A673 (cell line): Measurements from ENCODE around the gene FAM227B. TPM values are rescaled to one million over a fixed set of nuclear protein-coding genes. Genes with fewer than 3 reads are reported as not detected.

Experiments
- BruUV-seq: library from RNA; stranded (reverse); fragments of 400-500 nt; replicated peaks from 2 replicates; lab custom pipeline; 2021; lab: Mats Ljungman, UMichigan
- CTCF ChIA-PET: fragments of 300-600 bp; sonication (Branson Sonifier 250); formaldehyde crosslinking; loops from one replicate; lab custom pipeline; 2022; ENCODE audit warnings: antibody characterized with exemption; lab: Charles Lee
- POLR2A ChIA-PET: fragments of 300-600 bp; sonication (Branson Sonifier 250); formaldehyde crosslinking; loops from one replicate; lab custom pipeline; 2022; ENCODE audit warnings: antibody characterized with exemption; ENCODE audit not compliant: low non-redundant PET; lab: Charles Lee
- DNase-seq: peaks from one replicate; pipeline ENCODE4 v3.0.0-alpha.2; 2015; ENCODE audit warnings: low spot score
- H3K27ac ChIP-seq: fragments of 200-600 bp; sonication (generic); 2 replicates; pipeline ENCODE4 v1.5.1; 2016; ENCODE audit warnings: mixed run types, low read depth, mild to moderate bottlenecking, mixed read lengths, antibody characterized with exemption, low read length; ENCODE audit not compliant: poor library complexity, severe bottlenecking
- H3K27me3 ChIP-seq: fragments of 200-600 bp; sonication (generic); replicated peaks from 2 replicates; pipeline ENCODE4 v1.6.1; 2017; ENCODE audit warnings: mixed run types, low read depth, mild to moderate bottlenecking, mixed read lengths, antibody characterized with exemption, low read length; ENCODE audit not compliant: insufficient read depth, poor library complexity
- H3K36me3 ChIP-seq: fragments of 200-600 bp; sonication (generic); 2 replicates; pipeline ENCODE4 v1.6.1; 2016; ENCODE audit warnings: mixed run types, mild to moderate bottlenecking, mixed read lengths, antibody characterized with exemption, low read length; ENCODE audit not compliant: insufficient read depth, poor library complexity, severe bottlenecking
- H3K4me1 ChIP-seq: fragments of 200-600 bp; sonication (generic); 2 replicates; pipeline ENCODE4 v1.6.1; 2017; ENCODE audit warnings: mixed run types, mild to moderate bottlenecking, mixed read lengths, antibody characterized with exemption, low read length; ENCODE audit not compliant: insufficient read depth, poor library complexity, severe bottlenecking
- H3K4me3 ChIP-seq: fragments of 200-600 bp; sonication (generic); 2 replicates; pipeline ENCODE4 v1.5.1; 2016; ENCODE audit warnings: low read depth, mixed run types, mild to moderate bottlenecking, mixed read lengths, low read length; ENCODE audit not compliant: poor library complexity, severe bottlenecking
- H3K9me3 ChIP-seq: fragments of 200-600 bp; sonication (generic); 2 replicates; pipeline ENCODE4 v1.6.1; 2016; ENCODE audit warnings: mixed run types, low read depth, mild to moderate bottlenecking, mixed read lengths, antibody characterized with exemption, low read length; ENCODE audit not compliant: poor library complexity, severe bottlenecking
- EZH2 ChIP-seq: fragments of 200-600 bp; sonication (generic); IDR thresholded peaks from 2 replicates; pipeline ENCODE4 v1.6.1; 2017; ENCODE audit warnings: borderline replicate concordance, low read depth, mild to moderate bottlenecking, mixed read lengths, antibody characterized with exemption, low read length; ENCODE audit not compliant: poor library complexity, severe bottlenecking
- intact Hi-C: fragments of 100-400 bp; cut with micrococcal nuclease; formaldehyde crosslinking; loops from one replicate; pipeline ENCODE4 v1.10.0; 2022; ENCODE audit not compliant: unreplicated experiment
- total RNA-seq: library from RNA; stranded (reverse); gene quantifications from 2 replicates; pipeline ENCODE4 v1.2.3, GENCODE V29; 2021
- TF ChIP-seq, protein P1 (sequence below): fragments of 300-800, 200-600 bp; sonication (generic); conservative IDR thresholded peaks from 2 replicates; pipeline ENCODE4 v1.5.1; 2017; ENCODE audit warnings: low read depth, mild to moderate bottlenecking, antibody characterized with exemption, low read length, moderate library complexity, mixed read lengths

Gene FAM227B
- total RNA-seq, 1 experiment from 2014 or later: 2.3 TPM

DNA sequence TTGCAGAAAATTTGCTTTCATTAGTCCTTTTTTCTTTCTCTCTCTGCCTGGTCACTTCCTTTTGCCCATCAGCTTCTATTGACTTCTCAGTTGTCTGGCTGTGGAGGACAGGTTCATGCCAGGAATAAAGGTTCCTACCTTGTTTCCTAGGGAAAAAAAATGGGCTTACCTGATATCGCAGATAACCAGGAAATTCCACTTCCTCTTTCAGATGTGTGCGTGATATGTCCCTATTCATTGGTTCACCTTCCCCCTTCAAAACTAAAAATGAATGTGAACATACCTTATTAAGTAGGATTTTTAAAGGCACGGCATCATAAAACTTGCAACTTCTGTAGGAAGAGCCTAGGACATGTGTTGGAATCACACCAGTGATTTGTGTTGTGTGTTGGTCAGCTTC, 317.6 kb downstream of the FAM227B start:
- no peak overlapping the region for H3K4me3 ChIP-seq
- no peaks in the 10 kb centered on the region for H3K4me1 ChIP-seq
- H3K9me3 ChIP-seq: no peaks in the 10 kb centered on the region
- ChIA-PET CTCF (no interaction called here), POLR2A (no interaction called here)
- no TSS peak for BruUV-seq
- DNase-seq: no peak
- no peak overlapping the region for H3K27ac ChIP-seq
- H3K36me3 ChIP-seq: no peaks in the 10 kb centered on the region
- H3K27me3 ChIP-seq: no peaks in the 10 kb centered on the region
- no peak for TF ChIP-seq EZH2
- TF ChIP-seq, protein P1, sequence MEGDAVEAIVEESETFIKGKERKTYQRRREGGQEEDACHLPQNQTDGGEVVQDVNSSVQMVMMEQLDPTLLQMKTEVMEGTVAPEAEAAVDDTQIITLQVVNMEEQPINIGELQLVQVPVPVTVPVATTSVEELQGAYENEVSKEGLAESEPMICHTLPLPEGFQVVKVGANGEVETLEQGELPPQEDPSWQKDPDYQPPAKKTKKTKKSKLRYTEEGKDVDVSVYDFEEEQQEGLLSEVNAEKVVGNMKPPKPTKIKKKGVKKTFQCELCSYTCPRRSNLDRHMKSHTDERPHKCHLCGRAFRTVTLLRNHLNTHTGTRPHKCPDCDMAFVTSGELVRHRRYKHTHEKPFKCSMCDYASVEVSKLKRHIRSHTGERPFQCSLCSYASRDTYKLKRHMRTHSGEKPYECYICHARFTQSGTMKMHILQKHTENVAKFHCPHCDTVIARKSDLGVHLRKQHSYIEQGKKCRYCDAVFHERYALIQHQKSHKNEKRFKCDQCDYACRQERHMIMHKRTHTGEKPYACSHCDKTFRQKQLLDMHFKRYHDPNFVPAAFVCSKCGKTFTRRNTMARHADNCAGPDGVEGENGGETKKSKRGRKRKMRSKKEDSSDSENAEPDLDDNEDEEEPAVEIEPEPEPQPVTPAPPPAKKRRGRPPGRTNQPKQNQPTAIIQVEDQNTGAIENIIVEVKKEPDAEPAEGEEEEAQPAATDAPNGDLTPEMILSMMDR: no peak
- intact Hi-C loops: no loop called here

DNA sequence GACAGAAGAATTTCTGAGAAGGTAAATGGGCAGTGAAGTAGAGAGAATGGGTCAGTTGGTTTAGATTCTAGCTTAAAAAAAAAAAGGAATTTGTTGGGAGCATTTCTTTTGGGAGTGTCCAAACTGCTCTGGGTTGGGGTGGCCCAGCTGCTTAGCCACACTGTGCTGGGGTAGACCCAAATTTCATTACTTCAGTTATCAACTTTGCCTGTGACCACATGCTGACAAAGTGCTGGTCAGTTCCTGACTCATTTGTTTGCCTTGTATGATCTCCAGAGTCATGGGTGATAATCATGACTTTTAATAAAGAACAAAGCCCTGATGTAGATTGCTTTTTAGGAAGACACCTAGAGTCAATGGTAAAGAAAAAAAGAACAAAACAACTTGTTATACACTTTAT, 319.1 kb downstream of the FAM227B start:
- no peaks in the 10 kb centered on the region for H3K9me3 ChIP-seq
- no peaks in the 10 kb centered on the region for H3K4me1 ChIP-seq
- no peaks in the 10 kb centered on the region for H3K27me3 ChIP-seq
- no TSS peak for BruUV-seq
- H3K36me3 ChIP-seq: no peaks in the 10 kb centered on the region
- no peak overlapping the region for H3K27ac ChIP-seq
- TF ChIP-seq, protein P1: no peak
- TF ChIP-seq EZH2: no peak
- DNase-seq: no peak
- POLR2A ChIA-PET: no interaction called here
- intact Hi-C loops: no loop called here
- CTCF ChIA-PET: no interaction called here
- no peak overlapping the region for H3K4me3 ChIP-seq

DNA sequence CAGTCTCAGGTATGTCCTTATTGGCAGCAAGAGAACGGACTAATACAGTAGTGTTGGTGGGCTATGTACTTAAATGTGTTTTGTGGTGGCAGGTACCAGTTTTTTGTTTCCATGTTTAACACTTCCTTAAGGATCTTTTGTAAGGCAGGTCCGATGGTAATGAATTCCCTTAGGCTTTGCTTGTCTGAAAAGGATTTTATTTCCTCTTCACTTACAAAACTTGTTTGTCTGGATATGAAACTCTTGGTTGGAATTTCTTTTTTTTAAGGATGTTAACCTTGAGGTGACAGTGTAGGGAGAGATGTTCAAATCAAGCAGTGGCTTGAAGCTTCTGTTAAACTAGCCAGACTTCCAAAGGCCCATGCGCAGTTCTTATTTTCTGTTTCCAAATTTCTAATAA, 319.8 kb downstream of the FAM227B start:
- DNase-seq: no peak
- no TSS peak for BruUV-seq
- Histone ChIP-seq H3K36me3 (no peaks in the 10 kb centered on the region), H3K4me1 (no peaks in the 10 kb centered on the region), H3K27me3 (no peaks in the 10 kb centered on the region), H3K27ac (no peak overlapping the region), H3K4me3 (no peak overlapping the region), H3K9me3 (no peaks in the 10 kb centered on the region)
- CTCF ChIA-PET: no interaction called here
- POLR2A ChIA-PET: no interaction called here
- intact Hi-C loops: no loop called here
- TF ChIP-seq, protein P1: no peak
- no peak for TF ChIP-seq EZH2
